Lung (tissue), 12 donors: ENCODE data around the gene APOBR. TPM values are rescaled to one million over a fixed set of nuclear protein-coding genes. Genes with fewer than 3 reads are reported as not detected.

Experiments
- ATAC-seq: fragments of 200-7000 bp; cut with Tn5 transposase; one replicate; pipeline ENCODE4 v1.9.1; 2020; ENCODE audit warnings: moderate number of reproducible peaks; ENCODE audit not compliant: insufficient read depth, low FRiP score
- DNase-seq, 3 donors: peaks; one replicate each; pipeline ENCODE4 v3.0.0-alpha.2; 2013 to 2017
- H3K27ac ChIP-seq, 2 donors: one replicate each; pipeline ENCODE4 v1.5.1; 2013; ENCODE audit warnings: mild to moderate bottlenecking in 2 of 2, moderate library complexity in 2 of 2, control low read depth in 1 of 2, inconsistent platforms in 1 of 2, low read depth in 1 of 2, low read length in 1 of 2
- H3K27me3 ChIP-seq, 3 donors: one replicate each; pipeline ENCODE4 v1.5.1; 2013; ENCODE audit warnings: low read length in 2 of 3; ENCODE audit not compliant: control insufficient read depth in 3 of 3, insufficient read depth in 3 of 3
- H3K36me3 ChIP-seq, 4 donors: one replicate each; pipeline ENCODE4 v1.5.1; 2013; ENCODE audit warnings: low read length in 4 of 4, mild to moderate bottlenecking in 1 of 4, moderate library complexity in 1 of 4; ENCODE audit not compliant: control insufficient read depth in 4 of 4, insufficient read depth in 4 of 4
- H3K4me1 ChIP-seq, 5 donors: one replicate each; pipeline ENCODE4 v1.5.1; 2013; ENCODE audit warnings: low read length in 5 of 5, mild to moderate bottlenecking in 2 of 5, moderate library complexity in 1 of 5; ENCODE audit not compliant: control insufficient read depth in 5 of 5, insufficient read depth in 5 of 5
- H3K4me3 ChIP-seq: one replicate; pipeline ENCODE4 v1.5.1; 2013; ENCODE audit warnings: mild to moderate bottlenecking, control low read depth, moderate library complexity
- H3K9ac ChIP-seq, 2 donors: one replicate each; pipeline ENCODE4 v1.5.1; 2013; ENCODE audit warnings: low read length in 2 of 2, control low read depth in 1 of 2; ENCODE audit not compliant: insufficient read depth in 1 of 2
- H3K9me3 ChIP-seq, 4 donors: one replicate each; pipeline ENCODE4 v1.5.1; 2013; ENCODE audit warnings: low read length in 3 of 4, mild to moderate bottlenecking in 1 of 4, moderate library complexity in 1 of 4; ENCODE audit not compliant: control insufficient read depth in 4 of 4, insufficient read depth in 3 of 4
- CTCF ChIP-seq: IDR thresholded peaks from 2 replicates; pipeline ENCODE4 v1.5.1; 2012; ENCODE audit warnings: mild to moderate bottlenecking; ENCODE audit errors: control extremely low read depth, extremely low read depth
- WGBS, 2 donors: extraction: QIAGEN DNeasy Blood & Tissue Kit; methylation state at CpG; one replicate each; pipeline ENCODE4 v1.1.7; 2013; 5-methylcytosine and 5-hydroxymethylcytosine counted together
- polyA plus RNA-seq, 2 donors: library from polyadenylated mRNA; stranded (reverse); fragments of 200-250 nt; gene quantifications; one replicate each; pipeline ENCODE4 v1.2.1, GENCODE V29; 2013
- total RNA-seq, 2 donors: library from RNA; depleted of rRNA in 1 of 2; stranded (reverse); fragments of >200 nt in 1 of 2; gene quantifications; one replicate each; pipeline ENCODE4 v1.2.1, GENCODE V29; 2014 to 2021
- donor health status: control.
- donor health status: control.
- donor health status: Bipolar disorder and iron deficiency.
- donor health status: healthy.
- donor health status: DM: yes; HTN: yes; CAD: no.

APOBR gene
- total and polyA plus RNA-seq, 4 donors: 8.0 to 43.2 (median 25.4) TPM

- ATAC-seq (no peak), DNase-seq (no peak)
- H3K4me1 ChIP-seq: no peaks in the 10 kb centered on the region
- no peaks in the 10 kb centered on the region for H3K36me3 ChIP-seq
- H3K9me3 ChIP-seq: no peaks in the 10 kb centered on the region
- no peak for TF ChIP-seq CTCF
- no peak overlapping the region for H3K9ac ChIP-seq
- H3K4me3 ChIP-seq: no peak overlapping the region
- no peak overlapping the region for H3K27ac ChIP-seq
- 81 to 88% methylated on average over 7 of the region's 7 CpGs for WGBS, 2 donors
- no peaks in the 10 kb centered on the region for H3K27me3 ChIP-seq
Observed at GRCh38 chr16:28520672-28521071, 26.2 kb downstream of the APOBR start.

GRCh38 chr16:28521436-28521835, 27.0 kb downstream of the APOBR start:
- Histone ChIP-seq H3K27ac (no peak overlapping the region), H3K4me1 (no peaks in the 10 kb centered on the region), H3K4me3 (no peak overlapping the region), H3K36me3 (no peaks in the 10 kb centered on the region), H3K27me3 (no peaks in the 10 kb centered on the region), H3K9me3 (no peaks in the 10 kb centered on the region), H3K9ac (no peak overlapping the region)
- DNase-seq (no peak), ATAC-seq (no peak)
- WGBS, 2 donors: 92 to 94% methylated on average over 6 of the region's 6 CpGs
- no peak for TF ChIP-seq CTCF

- no peak for TF ChIP-seq CTCF
- Histone ChIP-seq H3K27ac (no peak overlapping the region), H3K4me3 (no peak overlapping the region), H3K4me1 (no peaks in the 10 kb centered on the region), H3K27me3 (no peaks in the 10 kb centered on the region), H3K9me3 (no peaks in the 10 kb centered on the region), H3K9ac (no peak overlapping the region), H3K36me3 (no peaks in the 10 kb centered on the region)
- 80 to 83% methylated on average over 11 of the region's 11 CpGs for WGBS, 2 donors
- DNase-seq (no peak), ATAC-seq (no peak)
Observed at GRCh38 chr16:28522792-28523191, 28.3 kb downstream of the APOBR start.

- Histone ChIP-seq H3K4me3 (no peak overlapping the region), H3K36me3 (no peaks in the 10 kb centered on the region), H3K4me1 (no peaks in the 10 kb centered on the region), H3K27me3 (no peaks in the 10 kb centered on the region), H3K9me3 (no peaks in the 10 kb centered on the region), H3K27ac (no peak overlapping the region), H3K9ac (no peak overlapping the region)
- TF ChIP-seq CTCF: no peak
- ATAC-seq (no peak), DNase-seq (no peak)
- WGBS, 2 donors: 73 to 77% methylated on average over 6 of the region's 6 CpGs
Observed at GRCh38 chr16:28524681-28525171, 30.3 kb downstream of the APOBR start.
